B cell (primary cell): ENCODE results near the gene TPBG. TPM values are rescaled to one million over a fixed set of nuclear protein-coding genes. Genes with fewer than 3 reads are reported as not detected.

Experiments used
- ATAC-seq: fragments of 200-7000 bp; cut with Tn5 transposase; one replicate; pipeline ENCODE4 v1.10.0; 2021; ENCODE audit warnings: low read depth, mild to moderate bottlenecking, moderate number of reproducible peaks, moderate library complexity
- CTCF ChIA-PET: fragments of 350-600 bp; sonication (Branson Sonifier 250); formaldehyde crosslinking; loops from one replicate; lab custom pipeline; 2021; ENCODE audit warnings: antibody characterized with exemption, inconsistent platforms; lab: Charles Lee
- POLR2A ChIA-PET: fragments of 350-600 bp; sonication (Branson Sonifier 250); formaldehyde crosslinking; loops from one replicate; lab custom pipeline; 2021; ENCODE audit warnings: antibody characterized with exemption; lab: Charles Lee
- DNase-seq: peaks from one replicate; pipeline ENCODE4 v3.0.0; 2013
- H2AFZ ChIP-seq: 2 replicates; pipeline ENCODE4 v1.6.1; 2012; ENCODE audit warnings: mild to moderate bottlenecking, low read depth, low read length; ENCODE audit not compliant: insufficient read depth, poor library complexity, severe bottlenecking
- H3K27ac ChIP-seq, 2 donors: 1 replicate in 1 of 2; 2 replicates in 1 of 2; pipeline ENCODE4 v1.5.1; 2012 to 2013; ENCODE audit warnings: low read length in 2 of 2, mild to moderate bottlenecking in 2 of 2, moderate library complexity in 1 of 2
- H3K27me3 ChIP-seq, 4 experiments: fragments of 200-600 bp in 1 of 4; sonication (generic) in 1 of 4; replicated peaks in 1 of 4; 1 replicate in 2 of 4; 2 replicates in 2 of 4; pipeline versions ENCODE4 v1.6.1 to v1.7.0; 2013 to 2016; ENCODE audit warnings: low read length in 3 of 4, mild to moderate bottlenecking in 2 of 4, mixed read lengths in 1 of 4, moderate library complexity in 1 of 4; ENCODE audit not compliant: insufficient read depth in 4 of 4, control insufficient read depth in 3 of 4; ENCODE audit errors: control extremely low read depth in 1 of 4
- H3K36me3 ChIP-seq, 2 experiments: replicated peaks in 1 of 2; 1 replicate in 1 of 2; 2 replicates in 1 of 2; pipeline versions ENCODE4 v1.6.1 to v1.7.1; 2013; ENCODE audit warnings: low read length in 1 of 2; ENCODE audit not compliant: insufficient read depth in 2 of 2, control insufficient read depth in 1 of 2; ENCODE audit errors: control extremely low read depth in 1 of 2, extremely low read depth in 1 of 2
- H3K4me1 ChIP-seq, 2 donors: fragments of 200-600 bp in 1 of 2; sonication (generic) in 1 of 2; 1 replicate in 1 of 2; 2 replicates in 1 of 2; pipeline versions ENCODE4 v1.5.1 to v1.6.1; 2013 to 2017; ENCODE audit warnings: low read length in 2 of 2; ENCODE audit not compliant: control insufficient read depth in 2 of 2, insufficient read depth in 2 of 2
- H3K4me2 ChIP-seq: replicated peaks from 2 replicates; pipeline ENCODE3; 2012; ENCODE audit warnings: mild to moderate bottlenecking, low read depth, low read length; ENCODE audit not compliant: poor library complexity, severe bottlenecking
- H3K4me3 ChIP-seq, 5 experiments: fragments of 200-600 bp in 1 of 5; sonication (generic) in 1 of 5; 1 replicate in 3 of 5; 2 replicates in 2 of 5; pipeline versions ENCODE4 v1.5.1 to v1.7.0; 2011 to 2016; ENCODE audit warnings: low read length in 4 of 5, mild to moderate bottlenecking in 4 of 5, low read depth in 2 of 5, control low read depth in 1 of 5, moderate library complexity in 1 of 5; ENCODE audit not compliant: insufficient read depth in 1 of 5; ENCODE audit errors: control extremely low read depth in 1 of 5, extremely low read depth in 1 of 5
- H3K79me2 ChIP-seq: fragments of 200-600 bp; sonication (generic); one replicate; pipeline ENCODE4 v1.6.0; 2016; ENCODE audit warnings: low read length; ENCODE audit not compliant: control insufficient read depth, insufficient read depth
- H3K9ac ChIP-seq: fragments of 200-600 bp; sonication (generic); 2 replicates; pipeline ENCODE4 v1.6.1; 2017; ENCODE audit warnings: mild to moderate bottlenecking, low read length, moderate library complexity
- H3K9me3 ChIP-seq, 3 donors: one replicate each; pipeline versions ENCODE4 v1.6.1 to v1.7.1; 2013; ENCODE audit warnings: low read length in 2 of 3; ENCODE audit not compliant: control insufficient read depth in 2 of 3, insufficient read depth in 1 of 3; ENCODE audit errors: control extremely low read depth in 1 of 3
- H4K20me1 ChIP-seq: 2 replicates; pipeline ENCODE4 v1.6.0; 2012; ENCODE audit warnings: mild to moderate bottlenecking, low read length; ENCODE audit not compliant: insufficient read depth, control insufficient read depth, poor library complexity, severe bottlenecking
- H3K27ac Mint-ChIP-seq: one replicate; pipeline ENCODE4 v1.8.0; 2021; ENCODE audit warnings: mixed read lengths
- H3K27me3 Mint-ChIP-seq: one replicate; pipeline ENCODE4 v1.8.0; 2021; ENCODE audit warnings: mixed read lengths
- H3K4me1 Mint-ChIP-seq: one replicate; pipeline ENCODE4 v1.8.0; 2021; ENCODE audit warnings: mixed read lengths
- H3K4me3 Mint-ChIP-seq: one replicate; pipeline ENCODE4 v1.8.0; 2021; ENCODE audit warnings: mixed read lengths
- H3K9me3 Mint-ChIP-seq: one replicate; pipeline ENCODE4 v1.8.0; 2022; ENCODE audit warnings: mixed read lengths; ENCODE audit not compliant: insufficient read depth
- CTCF ChIP-seq: fragments of 200-600 bp; IDR thresholded peaks from one replicate; pipeline ENCODE4 v1.8.0; 2022; ENCODE audit warnings: antibody characterized with exemption, mild to moderate bottlenecking
- EZH2 ChIP-seq: IDR thresholded peaks from 2 replicates; pipeline ENCODE4 v1.6.1; 2012; ENCODE audit warnings: borderline replicate concordance, low read depth, mild to moderate bottlenecking, moderate library complexity, low read length; ENCODE audit not compliant: insufficient read depth, poor library complexity, severe bottlenecking
- WGBS: methylation state at CpG from one replicate; pipeline ENCODE4 v1.1.5; 2013; ENCODE audit warnings: missing lambda C conversion rate; ENCODE audit not compliant: insufficient coverage; 5-methylcytosine and 5-hydroxymethylcytosine counted together
- intact Hi-C: fragments of 100-400 bp; cut with micrococcal nuclease; formaldehyde crosslinking; loops from one replicate; pipeline ENCODE4 v1.10.0; 2022
- polyA plus RNA-seq: library from polyadenylated mRNA; depleted of rRNA; stranded (reverse); fragments of >200 nt; gene quantifications from 2 replicates; pipeline ENCODE4 v1.2.3, GENCODE V29; 2012
- total RNA-seq, 2 donors: library from RNA; stranded (reverse); fragments of 120-200 nt in 1 of 2; gene quantifications; 1 replicate in 1 of 2; 2 replicates in 1 of 2; pipeline versions ENCODE4 v1.2.3 to v1.2.4, GENCODE V29; 2013 to 2022

Gene TPBG
- total and polyA plus RNA-seq, 2 donors (not counting 1 experiment from before 2014, with no cell fraction given) = 0.03 TPM; not detected in 1

GRCh38 chr6:82331031-82331773, 32.4 kb upstream of the TPBG start:
- H2AFZ ChIP-seq = no peak overlapping the region
- ATAC-seq = no peak
- WGBS = 11% methylated on average over 1 of the region's 2 CpGs
- H3K4me3 ChIP-seq = no peak overlapping the region
- no peak overlapping the region for H3K27ac ChIP-seq
- H3K9me3 ChIP-seq = no peaks in the 10 kb centered on the region
- H3K36me3 ChIP-seq = no peaks in the 10 kb centered on the region
- TF ChIP-seq EZH2 (no peak), CTCF (no peak)
- H3K79me2 ChIP-seq = no peaks in the 10 kb centered on the region
- no peak for DNase-seq
- no peak overlapping the region for H3K4me2 ChIP-seq
- intact Hi-C loops = no loop called here
- Mint-ChIP-seq H3K4me3 (no peak overlapping the region), H3K27ac (no peak overlapping the region), H3K27me3 (peaks cover 16% of the 10 kb centered on the region), H3K4me1 (no peaks in the 10 kb centered on the region), H3K9me3 (no peaks in the 10 kb centered on the region)
- POLR2A ChIA-PET = no interaction called here
- H3K9ac ChIP-seq = no peak overlapping the region
- no peaks in the 10 kb centered on the region for H4K20me1 ChIP-seq
- H3K27me3 ChIP-seq = no peaks in the 10 kb centered on the region
- CTCF ChIA-PET = no interaction called here
- no peaks in the 10 kb centered on the region for H3K4me1 ChIP-seq

- no peak for TF ChIP-seq EZH2
- TF ChIP-seq CTCF = no peak
- Mint-ChIP-seq H3K4me3 (no peak overlapping the region), H3K27ac (no peak overlapping the region), H3K27me3 (peaks cover 16% of the 10 kb centered on the region), H3K9me3 (no peaks in the 10 kb centered on the region), H3K4me1 (no peaks in the 10 kb centered on the region)
- ChIA-PET CTCF (no interaction called here), POLR2A (no interaction called here)
- no peaks in the 10 kb centered on the region for H3K4me1 ChIP-seq
- no peak overlapping the region for H3K9ac ChIP-seq
- DNase-seq (no peak), ATAC-seq (no peak)
- no peaks in the 10 kb centered on the region for H3K79me2 ChIP-seq
- no peaks in the 10 kb centered on the region for H3K27me3 ChIP-seq
- H3K9me3 ChIP-seq = no peaks in the 10 kb centered on the region
- H2AFZ ChIP-seq = no peak overlapping the region
- no peak overlapping the region for H3K27ac ChIP-seq
- intact Hi-C loops = no loop called here
- H4K20me1 ChIP-seq = no peaks in the 10 kb centered on the region
- no peaks in the 10 kb centered on the region for H3K36me3 ChIP-seq
- no peak overlapping the region for H3K4me2 ChIP-seq
- no CpG with 5 or more reads among the region's 1 CpG for WGBS
- H3K4me3 ChIP-seq = no peak overlapping the region
Measured at GRCh38 chr6:82333781-82334180, 29.8 kb upstream of the TPBG start.
